ENCODE data around the gene GRHPR. TPM values are rescaled to one million over a fixed set of nuclear protein-coding genes. Genes with fewer than 3 reads are reported as not detected.

The GRHPR gene
- total and polyA plus RNA-seq, 10 of the 15 experiments (the other 5 are each of a cell fraction or from before 2014, with no cell fraction given) = 52.4 to 194 (median 126) TPM

- TF ChIP-seq USF2 (IDR thresholded peaks at IDR 0.05; ENCODE audit: borderline replicate concordance, low read depth, low read length) (0 out of 2 replicates have a peak, but pooled peaks have one; percentile 28), POLR2AphosphoS2 (IDR thresholded peaks at IDR 0.05; ENCODE audit: low read depth, low read length) (peak; percentile 58; the same call in 1 of the 2 replicates), CBFB (IDR thresholded peaks at IDR 0.05; ENCODE audit: low read depth) (0 out of 2 replicates have a peak, but pooled peaks have one; percentile 58), DPF2 (IDR thresholded peaks at IDR 0.05) (peak; percentile 58; the same call in 1 of the 2 replicates), BCL11A (IDR thresholded peaks at IDR 0.05; ENCODE audit: low read depth, low read length) (0 out of 2 replicates have a peak, but pooled peaks have one; percentile 4), ELK1 (IDR thresholded peaks at IDR 0.05; ENCODE audit: low read depth, low read length) (no peak), RAD51 (IDR thresholded peaks at IDR 0.05) (peak; percentile 63), TAF1 (IDR thresholded peaks at IDR 0.05; ENCODE audit: borderline replicate concordance, low read depth, low read length) (peak; percentile 83), SIN3A (IDR thresholded peaks at IDR 0.05; ENCODE audit: low read depth, low read length) (peak; percentile 30), EGR1 (IDR thresholded peaks at IDR 0.05; ENCODE audit: borderline replicate concordance in 1 of 2, low read depth in 2 of 2, low read length in 2 of 2) (peak; percentile 64 to 74; a peak in 2 of 3 replicates), PAX5 (IDR thresholded peaks at IDR 0.05; ENCODE audit: borderline replicate concordance, low read depth, low read length) (0 out of 2 replicates have a peak, but pooled peaks have one; percentile 21), TCF3 (IDR thresholded peaks at IDR 0.05; ENCODE audit: borderline replicate concordance, insufficient read depth, low read depth, low read length) (no peak), NR2F1 (conservative IDR thresholded peaks at IDR 0.05) (peak; percentile 66; the same call in 1 of the 2 replicates), JUND (IDR thresholded peaks at IDR 0.05; ENCODE audit: low read depth, low read length) (no peak), RUNX3 (IDR thresholded peaks at IDR 0.05; ENCODE audit: low read length) (peak; percentile 45; the same call in 1 of the 2 replicates), MXI1 (IDR thresholded peaks at IDR 0.05; ENCODE audit: low read depth, low read length) (peak; percentile 46; the same call in 1 of the 2 replicates), FOXM1 (IDR thresholded peaks at IDR 0.05; ENCODE audit: low read depth, low read length) (no peak), NKRF (conservative IDR thresholded peaks at IDR 0.05) (peak; percentile 33; the same call in 1 of the 2 replicates), IKZF1 (conservative IDR thresholded peaks at IDR 0.05) (peak; percentile 59), CREB1 (IDR thresholded peaks at IDR 0.05; ENCODE audit: low read depth) (peak; percentile 38; the same call in 1 of the 2 replicates)
- TF ChIP-seq, protein P1, sequence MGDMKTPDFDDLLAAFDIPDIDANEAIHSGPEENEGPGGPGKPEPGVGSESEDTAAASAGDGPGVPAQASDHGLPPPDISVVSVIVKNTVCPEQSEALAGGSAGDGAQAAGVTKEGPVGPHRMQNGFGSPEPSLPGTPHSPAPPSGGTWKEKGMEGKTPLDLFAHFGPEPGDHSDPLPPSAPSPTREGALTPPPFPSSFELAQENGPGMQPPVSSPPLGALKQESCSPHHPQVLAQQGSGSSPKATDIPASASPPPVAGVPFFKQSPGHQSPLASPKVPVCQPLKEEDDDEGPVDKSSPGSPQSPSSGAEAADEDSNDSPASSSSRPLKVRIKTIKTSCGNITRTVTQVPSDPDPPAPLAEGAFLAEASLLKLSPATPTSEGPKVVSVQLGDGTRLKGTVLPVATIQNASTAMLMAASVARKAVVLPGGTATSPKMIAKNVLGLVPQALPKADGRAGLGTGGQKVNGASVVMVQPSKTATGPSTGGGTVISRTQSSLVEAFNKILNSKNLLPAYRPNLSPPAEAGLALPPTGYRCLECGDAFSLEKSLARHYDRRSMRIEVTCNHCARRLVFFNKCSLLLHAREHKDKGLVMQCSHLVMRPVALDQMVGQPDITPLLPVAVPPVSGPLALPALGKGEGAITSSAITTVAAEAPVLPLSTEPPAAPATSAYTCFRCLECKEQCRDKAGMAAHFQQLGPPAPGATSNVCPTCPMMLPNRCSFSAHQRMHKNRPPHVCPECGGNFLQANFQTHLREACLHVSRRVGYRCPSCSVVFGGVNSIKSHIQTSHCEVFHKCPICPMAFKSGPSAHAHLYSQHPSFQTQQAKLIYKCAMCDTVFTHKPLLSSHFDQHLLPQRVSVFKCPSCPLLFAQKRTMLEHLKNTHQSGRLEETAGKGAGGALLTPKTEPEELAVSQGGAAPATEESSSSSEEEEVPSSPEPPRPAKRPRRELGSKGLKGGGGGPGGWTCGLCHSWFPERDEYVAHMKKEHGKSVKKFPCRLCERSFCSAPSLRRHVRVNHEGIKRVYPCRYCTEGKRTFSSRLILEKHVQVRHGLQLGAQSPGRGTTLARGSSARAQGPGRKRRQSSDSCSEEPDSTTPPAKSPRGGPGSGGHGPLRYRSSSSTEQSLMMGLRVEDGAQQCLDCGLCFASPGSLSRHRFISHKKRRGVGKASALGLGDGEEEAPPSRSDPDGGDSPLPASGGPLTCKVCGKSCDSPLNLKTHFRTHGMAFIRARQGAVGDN (IDR thresholded peaks at IDR 0.05) = peak; percentile 61
Observed at GRCh38 chr9:37422289-37423104, at the start of gene GRHPR (continued).

Measured in GM12878 (cell line).